Mesothelial cell of epicardium (in vitro differentiated cells): Measurements from ENCODE around the gene RAE1. TPM values are rescaled to one million over a fixed set of nuclear protein-coding genes. Genes with fewer than 3 reads are reported as not detected.

Source experiments
- DNase-seq, 2 experiments: peaks; one replicate each; pipeline ENCODE4 v3.0.0; 2021; ENCODE audit warnings: low spot score in 2 of 2; ENCODE audit not compliant: unreplicated experiment in 2 of 2
- H3K27ac Mint-ChIP-seq: 2 replicates; pipeline ENCODE4 v1.8.0; 2021; ENCODE audit warnings: mixed read lengths
- H3K27me3 Mint-ChIP-seq: 2 replicates; pipeline ENCODE4 v1.8.0; 2021; ENCODE audit warnings: low read depth, mixed read lengths
- H3K36me3 Mint-ChIP-seq: 2 replicates; pipeline ENCODE4 v1.8.0; 2021; ENCODE audit warnings: mixed read lengths
- H3K4me1 Mint-ChIP-seq: 2 replicates; pipeline ENCODE4 v1.8.0; 2021; ENCODE audit warnings: mixed read lengths
- H3K4me3 Mint-ChIP-seq: 2 replicates; pipeline ENCODE4 v1.8.0; 2021; ENCODE audit warnings: mild to moderate bottlenecking, moderate library complexity, mixed read lengths
- H3K9me3 Mint-ChIP-seq: 2 replicates; pipeline ENCODE4 v1.8.0; 2021; ENCODE audit warnings: mixed read lengths
- total RNA-seq: library from RNA; stranded (reverse); gene quantifications from 3 replicates; pipeline ENCODE4 v1.2.1, GENCODE V29; 2021
- TF ChIP-seq, protein P1 (sequence below): fragments of 200-600 bp; sonication (generic); IDR thresholded peaks from one replicate; pipeline ENCODE4 v1.5.0; 2021; ENCODE audit warnings: antibody characterized with exemption; ENCODE audit not compliant: unreplicated experiment

RAE1 gene
- total RNA-seq, 1 donor from 2014 or later = 44.4 TPM

DNA sequence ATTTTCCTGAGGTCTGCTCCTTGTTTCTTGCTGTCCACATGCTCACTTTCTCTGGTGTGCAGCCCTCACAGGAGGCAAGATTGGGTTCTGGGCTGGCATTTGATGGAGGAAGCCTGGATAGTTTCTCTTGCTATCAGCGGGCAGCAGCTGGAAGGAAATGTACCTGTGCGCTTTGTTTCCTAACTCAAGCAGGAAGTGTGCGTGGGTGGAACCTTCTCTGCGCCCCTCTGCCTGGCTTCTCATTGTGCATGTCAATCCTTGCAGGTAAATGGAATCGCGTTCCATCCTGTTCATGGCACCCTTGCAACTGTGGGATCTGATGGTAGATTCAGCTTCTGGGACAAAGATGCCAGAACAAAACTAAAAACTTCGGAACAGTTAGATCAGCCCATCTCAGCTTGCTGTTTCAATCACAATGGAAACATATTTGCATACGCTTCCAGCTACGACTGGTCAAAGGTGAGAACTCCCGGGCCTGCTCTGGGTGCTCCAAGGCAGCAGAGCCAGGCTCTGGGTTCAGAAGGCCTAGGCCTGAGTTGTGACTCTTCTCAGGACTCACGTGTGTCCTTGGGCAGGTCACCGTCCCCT is 23.4 kb downstream of the RAE1 start:
- Mint-ChIP-seq H3K9me3 (no peaks in the 10 kb centered on the region), H3K27me3 (no peaks in the 10 kb centered on the region), H3K27ac (no peak overlapping the region), H3K4me1 (no peaks in the 10 kb centered on the region), H3K4me3 (no peak overlapping the region), H3K36me3 (peaks cover 58% of the 10 kb centered on the region)
- no peak for DNase-seq
- TF ChIP-seq, protein P1, sequence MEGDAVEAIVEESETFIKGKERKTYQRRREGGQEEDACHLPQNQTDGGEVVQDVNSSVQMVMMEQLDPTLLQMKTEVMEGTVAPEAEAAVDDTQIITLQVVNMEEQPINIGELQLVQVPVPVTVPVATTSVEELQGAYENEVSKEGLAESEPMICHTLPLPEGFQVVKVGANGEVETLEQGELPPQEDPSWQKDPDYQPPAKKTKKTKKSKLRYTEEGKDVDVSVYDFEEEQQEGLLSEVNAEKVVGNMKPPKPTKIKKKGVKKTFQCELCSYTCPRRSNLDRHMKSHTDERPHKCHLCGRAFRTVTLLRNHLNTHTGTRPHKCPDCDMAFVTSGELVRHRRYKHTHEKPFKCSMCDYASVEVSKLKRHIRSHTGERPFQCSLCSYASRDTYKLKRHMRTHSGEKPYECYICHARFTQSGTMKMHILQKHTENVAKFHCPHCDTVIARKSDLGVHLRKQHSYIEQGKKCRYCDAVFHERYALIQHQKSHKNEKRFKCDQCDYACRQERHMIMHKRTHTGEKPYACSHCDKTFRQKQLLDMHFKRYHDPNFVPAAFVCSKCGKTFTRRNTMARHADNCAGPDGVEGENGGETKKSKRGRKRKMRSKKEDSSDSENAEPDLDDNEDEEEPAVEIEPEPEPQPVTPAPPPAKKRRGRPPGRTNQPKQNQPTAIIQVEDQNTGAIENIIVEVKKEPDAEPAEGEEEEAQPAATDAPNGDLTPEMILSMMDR = no peak

DNA sequence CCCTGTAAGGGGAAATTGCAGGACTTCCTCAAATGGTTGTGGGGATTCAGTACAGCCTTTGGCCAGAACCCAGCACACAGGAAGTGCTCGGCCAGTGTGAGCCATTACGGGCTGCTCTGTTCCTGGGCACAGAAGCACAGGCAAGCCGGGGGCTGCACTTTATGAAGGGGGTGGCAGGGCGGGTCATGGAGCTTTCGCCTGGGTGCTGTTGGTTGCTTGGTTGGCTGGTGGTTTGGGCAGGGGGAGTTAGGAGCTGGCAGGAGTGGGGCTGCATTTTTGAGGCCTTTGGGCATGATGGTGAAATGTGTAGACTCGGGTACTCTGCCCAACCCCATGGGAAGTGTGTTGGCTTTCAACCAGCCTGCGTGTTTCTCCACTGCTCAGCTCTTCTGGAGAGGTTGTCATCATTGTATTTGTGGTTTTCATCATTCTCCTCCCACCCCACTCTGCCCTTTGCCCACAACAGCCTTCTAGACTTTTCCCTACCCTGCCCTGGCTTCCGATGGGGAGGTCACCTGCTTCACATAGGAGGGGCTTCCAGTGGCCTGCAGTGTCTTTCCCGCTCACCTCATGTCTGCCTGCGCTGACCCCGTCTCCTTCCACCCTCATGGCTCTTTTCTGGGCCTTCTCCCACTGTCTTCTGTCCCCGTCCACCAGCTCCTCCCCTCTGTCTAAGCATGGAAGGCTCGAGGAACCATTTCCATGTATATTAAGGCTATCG is 24.0 kb downstream of the RAE1 start:
- TF ChIP-seq, protein P1 = no peak
- Mint-ChIP-seq H3K9me3 (no peaks in the 10 kb centered on the region), H3K4me3 (no peak overlapping the region), H3K27ac (no peak overlapping the region), H3K36me3 (peaks cover 55% of the 10 kb centered on the region), H3K27me3 (no peaks in the 10 kb centered on the region), H3K4me1 (no peaks in the 10 kb centered on the region)
- no peak for DNase-seq

DNA sequence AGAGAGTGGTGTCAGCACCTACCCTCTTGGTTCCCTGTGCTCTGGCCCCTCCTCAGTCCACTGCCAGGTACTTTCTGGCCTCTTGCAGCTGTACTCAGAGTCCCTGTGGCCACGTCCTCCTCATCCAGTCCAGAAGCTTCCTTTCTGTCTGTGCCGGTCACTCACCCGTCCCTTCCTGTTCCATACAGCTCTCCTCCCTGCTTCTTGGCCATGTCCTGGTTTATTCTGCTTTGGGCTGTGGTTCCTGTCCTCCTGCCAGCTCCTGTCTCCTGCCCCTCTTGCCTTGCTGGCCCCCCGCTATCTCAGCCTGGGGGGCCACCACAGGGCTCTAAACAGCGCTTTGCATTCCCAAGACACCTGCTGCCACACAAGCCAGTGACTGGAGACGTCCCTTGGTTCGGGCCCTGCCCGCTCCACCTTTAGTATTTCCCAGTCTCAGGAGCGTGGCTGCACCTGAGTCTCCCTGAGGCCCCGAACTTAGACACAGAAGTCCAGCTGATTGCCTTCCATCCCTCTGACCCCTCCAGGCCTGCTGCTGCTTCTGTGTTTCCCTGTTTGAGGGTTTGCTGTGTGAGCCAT is 24.7 kb downstream of the RAE1 start:
- Mint-ChIP-seq H3K4me1 (no peaks in the 10 kb centered on the region), H3K36me3 (peaks cover 50% of the 10 kb centered on the region), H3K4me3 (no peak overlapping the region), H3K27ac (no peak overlapping the region), H3K27me3 (no peaks in the 10 kb centered on the region), H3K9me3 (no peaks in the 10 kb centered on the region)
- TF ChIP-seq, protein P1 = no peak
- no peak for DNase-seq

DNA sequence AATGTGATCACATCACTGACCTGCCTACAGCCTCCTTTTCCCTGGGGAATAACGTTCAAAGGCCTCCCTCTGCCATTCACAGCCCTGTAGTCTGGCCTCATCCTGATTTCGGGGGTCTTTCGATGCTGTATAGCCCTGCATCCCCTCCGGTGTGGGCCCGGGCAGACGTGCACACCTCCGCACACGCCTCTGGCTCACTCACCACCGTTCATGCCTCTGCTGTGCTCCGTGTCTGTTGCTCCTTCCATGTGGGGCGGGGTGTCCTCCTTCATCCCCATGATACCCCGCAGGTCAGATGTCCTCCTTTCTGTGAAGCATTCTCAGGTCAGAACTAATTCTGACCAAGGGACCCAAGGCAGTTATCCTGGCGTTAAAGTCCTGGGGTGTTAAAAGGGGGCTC is 26.3 kb downstream of the RAE1 start:
- no peak overlapping the region for H3K4me3 Mint-ChIP-seq
- no peak overlapping the region for H3K27ac Mint-ChIP-seq
- peaks cover 47% of the 10 kb centered on the region for H3K36me3 Mint-ChIP-seq
- no peak for DNase-seq
- H3K9me3 Mint-ChIP-seq = no peaks in the 10 kb centered on the region
- TF ChIP-seq, protein P1 = no peak
- no peaks in the 10 kb centered on the region for H3K4me1 Mint-ChIP-seq
- H3K27me3 Mint-ChIP-seq = no peaks in the 10 kb centered on the region

DNA sequence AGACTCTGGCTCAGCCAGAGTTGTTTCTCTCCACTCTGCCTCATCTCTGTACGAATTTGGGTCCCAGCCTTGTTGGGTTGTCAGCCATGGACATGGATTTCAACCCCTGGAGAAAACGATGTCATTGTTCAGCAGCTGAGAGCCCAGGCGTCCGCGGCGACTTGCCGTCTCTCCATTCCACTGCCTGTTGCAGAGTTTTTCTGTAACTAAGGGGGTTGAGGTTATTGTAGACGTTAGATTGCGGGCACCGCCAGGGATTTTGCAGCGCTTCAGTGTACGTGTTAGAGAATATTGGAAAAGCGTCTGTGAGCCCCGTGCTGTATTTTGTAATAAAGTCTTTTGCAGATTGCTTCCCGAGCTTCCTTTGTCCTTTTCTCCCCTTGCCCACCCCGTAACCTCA is 27.1 kb downstream of the RAE1 start:
- Mint-ChIP-seq H3K27me3 (no peaks in the 10 kb centered on the region), H3K4me3 (no peak overlapping the region), H3K27ac (no peak overlapping the region), H3K4me1 (no peaks in the 10 kb centered on the region), H3K36me3 (peaks cover 47% of the 10 kb centered on the region), H3K9me3 (no peaks in the 10 kb centered on the region)
- TF ChIP-seq, protein P1 = no peak
- no peak for DNase-seq
